Neuronal stem cell (in vitro differentiated cells): Measurements from ENCODE around the gene RMND5B.

Experiments used
- DNase-seq: peaks from one replicate; pipeline ENCODE4 v3.0.0-alpha.2; 2013; ENCODE audit warnings: low spot score
- H2AFZ ChIP-seq: one replicate; pipeline ENCODE4 v1.6.1; 2013; ENCODE audit warnings: mild to moderate bottlenecking, low read length, inconsistent platforms
- H2AK5ac ChIP-seq: 2 replicates; pipeline ENCODE4 v1.6.1; 2013; ENCODE audit warnings: low read depth, mild to moderate bottlenecking, inconsistent platforms, low read length, moderate library complexity, mixed read lengths
- H2BK120ac ChIP-seq: 2 replicates; pipeline ENCODE4 v1.6.1; 2013; ENCODE audit warnings: low read depth, mild to moderate bottlenecking, inconsistent platforms, low read length, moderate library complexity, mixed read lengths
- H2BK12ac ChIP-seq: one replicate; pipeline ENCODE4 v1.6.1; 2013; ENCODE audit warnings: low read length, inconsistent platforms
- H2BK15ac ChIP-seq: 2 replicates; pipeline ENCODE4 v1.6.1; 2013; ENCODE audit warnings: mild to moderate bottlenecking, low read length, inconsistent platforms, mixed read lengths
- H2BK5ac ChIP-seq: one replicate; pipeline ENCODE4 v1.6.1; 2013; ENCODE audit warnings: inconsistent platforms, mild to moderate bottlenecking, low read length, moderate library complexity
- H3K14ac ChIP-seq: one replicate; pipeline ENCODE4 v1.6.1; 2013; ENCODE audit warnings: low read length, inconsistent platforms
- H3K18ac ChIP-seq: 2 replicates; pipeline ENCODE4 v1.6.1; 2013; ENCODE audit warnings: low read length, inconsistent platforms
- H3K23ac ChIP-seq: 2 replicates; pipeline ENCODE4 v1.6.1; 2013; ENCODE audit warnings: low read depth, mild to moderate bottlenecking, mixed read lengths, low read length, inconsistent platforms; ENCODE audit not compliant: poor library complexity
- H3K27ac ChIP-seq: replicated peaks from 3 replicates; pipeline ENCODE4 v1.5.1; 2013; ENCODE audit warnings: low read length, inconsistent platforms
- H3K27me3 ChIP-seq, 3 experiments: 2 replicates each; pipeline ENCODE4 v1.6.1; 2013; ENCODE audit warnings: low read length in 3 of 3, mild to moderate bottlenecking in 2 of 3, inconsistent platforms in 1 of 3, low read depth in 1 of 3, mixed read lengths in 1 of 3, moderate library complexity in 1 of 3; ENCODE audit not compliant: control insufficient read depth in 3 of 3, insufficient read depth in 3 of 3
- H3K36me3 ChIP-seq, 2 donors: replicated peaks in 1 of 2; 2 replicates each; pipeline ENCODE4 v1.6.1; 2013; ENCODE audit warnings: low read length in 2 of 2; ENCODE audit not compliant: control insufficient read depth in 2 of 2, insufficient read depth in 2 of 2
- H3K4ac ChIP-seq: 2 replicates; pipeline ENCODE4 v1.6.1; 2013; ENCODE audit warnings: inconsistent platforms, mild to moderate bottlenecking, low read length, moderate library complexity
- H3K4me1 ChIP-seq, 2 donors: 1 replicate in 1 of 2; 2 replicates in 1 of 2; pipeline ENCODE4 v1.6.1; 2013; ENCODE audit warnings: low read length in 2 of 2, low read depth in 1 of 2; ENCODE audit not compliant: control insufficient read depth in 2 of 2, insufficient read depth in 1 of 2
- H3K4me2 ChIP-seq: one replicate; pipeline ENCODE4 v1.6.1; 2013; ENCODE audit warnings: mild to moderate bottlenecking, low read length, inconsistent platforms; ENCODE audit not compliant: insufficient read depth, poor library complexity, severe bottlenecking
- H3K4me3 ChIP-seq, 2 donors: 2 replicates each; pipeline ENCODE4 v1.5.1; 2013; ENCODE audit warnings: low read length in 2 of 2, mild to moderate bottlenecking in 2 of 2, inconsistent platforms in 1 of 2, moderate library complexity in 1 of 2
- H3K79me1 ChIP-seq: one replicate; pipeline ENCODE4 v1.6.1; 2013; ENCODE audit warnings: low read depth, mild to moderate bottlenecking, inconsistent platforms, low read length, moderate library complexity
- H3K9ac ChIP-seq: one replicate; pipeline ENCODE4 v1.6.1; 2013; ENCODE audit warnings: mild to moderate bottlenecking, low read depth, low read length, inconsistent platforms; ENCODE audit not compliant: poor library complexity
- H3K9me3 ChIP-seq, 2 donors: replicated peaks in 1 of 2; 2 replicates each; pipeline versions ENCODE3 to v1.6.1; 2013; ENCODE audit warnings: low read length in 2 of 2, mild to moderate bottlenecking in 2 of 2, inconsistent platforms in 1 of 2, low read depth in 1 of 2, mixed read lengths in 1 of 2, moderate library complexity in 1 of 2; ENCODE audit not compliant: control insufficient read depth in 2 of 2, insufficient read depth in 1 of 2
- H4K8ac ChIP-seq: one replicate; pipeline ENCODE4 v1.6.1; 2013; ENCODE audit warnings: low read depth, mild to moderate bottlenecking, inconsistent platforms, low read length, moderate library complexity
- H4K91ac ChIP-seq: one replicate; pipeline ENCODE4 v1.6.1; 2013; ENCODE audit warnings: low read length, low read depth, mild to moderate bottlenecking, inconsistent platforms; ENCODE audit not compliant: poor library complexity
- WGBS, 2 donors: extraction: QIAGEN DNeasy Blood & Tissue Kit; methylation state at CpG; one replicate each; pipeline ENCODE4 v1.1.7; 2013; ENCODE audit warnings: missing lambda C conversion rate in 2 of 2, mixed read lengths in 1 of 2; ENCODE audit not compliant: insufficient read length in 2 of 2, insufficient replicate concordance in 1 of 2; ENCODE audit errors: extremely low coverage in 2 of 2; 5-methylcytosine and 5-hydroxymethylcytosine counted together

The RMND5B gene

GRCh38 chr5:178143246-178143645 is 12.4 kb downstream of the RMND5B start:
- Histone ChIP-seq H2BK120ac (no peak overlapping the region), H2AK5ac (no peak overlapping the region), H3K9me3 (no peaks in the 10 kb centered on the region), H2BK5ac (peak overlapping the region; percentile 48), H3K4ac (no peak overlapping the region), H4K91ac (no peak overlapping the region), H3K27me3 (no peaks in the 10 kb centered on the region), H3K4me1 (no peaks in the 10 kb centered on the region), H2AFZ (no peak overlapping the region), H3K36me3 (peaks cover 40 to 94% of the 10 kb centered on the region in 2 donors), H3K9ac (no peak overlapping the region), H3K4me2 (no peak overlapping the region), H3K18ac (no peak overlapping the region), H4K8ac (no peak overlapping the region), H3K4me3 (no peak overlapping the region), H2BK12ac (no peak overlapping the region), H3K79me1 (peaks cover 5% of the 10 kb centered on the region), H2BK15ac (no peak overlapping the region), H3K14ac (no peak overlapping the region), H3K27ac (no peak overlapping the region), H3K23ac (no peak overlapping the region)
- no peak for DNase-seq
- no CpG with 5 or more reads among the region's 6 CpGs for WGBS, 2 donors

GRCh38 chr5:178143901-178144300 is 13.1 kb downstream of the RMND5B start:
- no CpG with 5 or more reads among the region's 10 CpGs for WGBS, 2 donors
- Histone ChIP-seq H3K9ac (peak overlapping the region; percentile 18), H2AFZ (no peak overlapping the region), H3K4me3 (no peak overlapping the region), H3K14ac (no peak overlapping the region), H3K4ac (no peak overlapping the region), H4K8ac (no peak overlapping the region), H3K4me2 (no peak overlapping the region), H3K79me1 (peaks cover 5% of the 10 kb centered on the region), H2BK5ac (peak overlapping the region; percentile 48), H2BK12ac (no peak overlapping the region), H2AK5ac (no peak overlapping the region), H2BK120ac (no peak overlapping the region), H3K4me1 (no peaks in the 10 kb centered on the region), H3K36me3 (peaks cover 46 to 94% of the 10 kb centered on the region in 2 donors), H3K18ac (no peak overlapping the region), H2BK15ac (no peak overlapping the region), H3K27me3 (no peaks in the 10 kb centered on the region), H4K91ac (no peak overlapping the region), H3K9me3 (no peaks in the 10 kb centered on the region), H3K27ac (no peak overlapping the region), H3K23ac (peak overlapping the region; percentile 43)
- DNase-seq = no peak

GRCh38 chr5:178145965-178146820 is 15.4 kb downstream of the RMND5B start:
- Histone ChIP-seq H2BK12ac (no peak overlapping the region), H3K23ac (peak overlapping the region; percentile 8), H3K4me2 (no peak overlapping the region), H3K27me3 (no peaks in the 10 kb centered on the region), H3K14ac (no peak overlapping the region), H3K27ac (no peak overlapping the region), H2AFZ (no peak overlapping the region), H3K36me3 (peaks cover 65 to 98% of the 10 kb centered on the region in 2 donors), H4K8ac (no peak overlapping the region), H2BK120ac (no peak overlapping the region), H3K9me3 (no peaks in the 10 kb centered on the region), H3K9ac (no peak overlapping the region), H3K18ac (no peak overlapping the region), H2BK5ac (no peak overlapping the region), H3K79me1 (peaks cover 5% of the 10 kb centered on the region), H2BK15ac (no peak overlapping the region), H3K4me1 (no peaks in the 10 kb centered on the region), H2AK5ac (no peak overlapping the region), H4K91ac (no peak overlapping the region), H3K4ac (no peak overlapping the region), H3K4me3 (no peak overlapping the region)
- peak; percentile 31 for DNase-seq
- WGBS, 2 donors = no CpG with 5 or more reads among the region's 14 CpGs

- WGBS, 2 donors = no CpG with 5 or more reads among the region's 15 CpGs
- H3K4me3 ChIP-seq = no peak overlapping the region
Measured at GRCh38 chr5:178147406-178147805, 16.6 kb downstream of the RMND5B start.

More at GRCh38 chr5:178147406-178147805, 16.6 kb downstream of the RMND5B start:
- Histone ChIP-seq H3K23ac (no peak overlapping the region), H2BK15ac (no peak overlapping the region), H3K9me3 (no peaks in the 10 kb centered on the region), H4K91ac (no peak overlapping the region), H3K14ac (no peak overlapping the region), H3K79me1 (peaks cover 5% of the 10 kb centered on the region), H3K27ac (no peak overlapping the region), H3K4me2 (no peak overlapping the region), H2BK5ac (no peak overlapping the region), H3K18ac (no peak overlapping the region), H3K36me3 (peaks cover 75 to 97% of the 10 kb centered on the region in 2 donors), H3K4ac (no peak overlapping the region), H3K9ac (peak overlapping the region; percentile 53), H2BK120ac (no peak overlapping the region), H2AFZ (no peak overlapping the region), H4K8ac (no peak overlapping the region), H3K4me1 (no peaks in the 10 kb centered on the region), H2BK12ac (no peak overlapping the region), H3K27me3 (no peaks in the 10 kb centered on the region), H2AK5ac (no peak overlapping the region)
- DNase-seq = no peak
